Neural progenitor cell (in vitro differentiated cells): ENCODE results near the gene HS3ST4.

ENCODE experiments used
- CTCF ChIP-seq: fragments of 200-600 bp; sonication (generic); IDR thresholded peaks from 2 replicates; pipeline ENCODE4 v1.5.1; 2017; ENCODE audit warnings: antibody characterized with exemption, mild to moderate bottlenecking
- EZH2 ChIP-seq: fragments of 200-600 bp; sonication (generic); IDR thresholded peaks from 2 replicates; pipeline ENCODE4 v1.6.1; 2017; ENCODE audit warnings: antibody characterized with exemption, mild to moderate bottlenecking, moderate library complexity
- EZH2phosphoT487 ChIP-seq: fragments of 200-600 bp; sonication (generic); IDR thresholded peaks from 2 replicates; pipeline ENCODE4 v1.6.1; 2017; ENCODE audit warnings: antibody characterized with exemption

GRCh38 chr16:26169473-26169872 is 477.7 kb downstream of the HS3ST4 start:
- no peak for TF ChIP-seq CTCF
- TF ChIP-seq EZH2: no peak
- no peak for TF ChIP-seq EZH2phosphoT487
